Lower leg skin (tissue), 3 donors: ENCODE data around the gene CISH.

Experiments used
- POLR2A ChIP-seq, 2 donors: fragments of 450-650 bp; IDR thresholded peaks; one replicate each; pipeline ENCODE4 v1.6.1; 2016 to 2017; ENCODE audit warnings: antibody characterized with exemption in 2 of 2, mild to moderate bottlenecking in 1 of 2, moderate library complexity in 1 of 2
- TF ChIP-seq, protein P1 (sequence below), 3 donors: fragments of 450-650 bp; IDR thresholded peaks; one replicate each; pipeline ENCODE4 v1.5.1; 2016; ENCODE audit warnings: antibody characterized with exemption in 3 of 3, mild to moderate bottlenecking in 3 of 3, moderate library complexity in 2 of 3

DNA sequence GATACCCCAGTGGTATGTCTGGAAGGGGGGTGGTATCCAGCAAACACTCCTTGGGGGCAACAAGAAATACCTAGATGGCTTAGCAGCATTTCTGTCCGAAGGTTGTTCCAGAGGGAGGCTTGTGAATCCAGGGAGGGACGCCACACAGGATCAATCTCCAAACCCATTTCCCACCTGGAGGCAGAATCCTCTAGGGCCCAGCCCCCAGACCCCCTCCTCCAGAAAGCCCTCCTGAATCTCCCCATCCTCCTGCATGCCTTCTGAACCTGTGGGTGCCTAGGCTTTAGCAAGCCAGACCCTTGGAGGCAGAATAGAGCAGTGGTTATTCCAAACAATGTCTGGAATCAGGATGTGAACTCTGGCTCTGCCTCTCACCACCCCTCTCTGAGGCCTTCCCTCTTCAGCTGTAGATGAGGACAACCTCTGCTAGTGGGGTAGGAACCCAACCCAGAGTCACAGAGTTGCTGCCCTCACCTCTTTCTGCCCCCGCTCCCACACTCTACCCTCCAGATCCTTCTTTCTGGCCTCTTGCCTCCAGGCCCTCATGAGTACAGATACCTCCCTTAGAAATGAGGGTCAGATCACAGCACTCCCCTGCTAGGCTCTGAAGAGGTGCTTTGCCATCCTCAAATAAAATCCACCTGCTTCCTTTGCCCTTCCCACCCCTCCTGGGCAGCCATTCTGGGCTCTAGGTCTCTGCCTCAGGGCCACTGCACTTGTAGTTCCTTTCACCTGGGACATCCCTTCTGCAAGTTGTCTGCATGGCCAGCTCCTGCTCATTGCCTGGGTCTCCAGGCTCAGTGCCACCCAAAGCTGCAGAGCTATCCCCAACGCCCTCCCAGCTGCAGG is 8.1 kb downstream of the CISH start:
- TF ChIP-seq, protein P1, sequence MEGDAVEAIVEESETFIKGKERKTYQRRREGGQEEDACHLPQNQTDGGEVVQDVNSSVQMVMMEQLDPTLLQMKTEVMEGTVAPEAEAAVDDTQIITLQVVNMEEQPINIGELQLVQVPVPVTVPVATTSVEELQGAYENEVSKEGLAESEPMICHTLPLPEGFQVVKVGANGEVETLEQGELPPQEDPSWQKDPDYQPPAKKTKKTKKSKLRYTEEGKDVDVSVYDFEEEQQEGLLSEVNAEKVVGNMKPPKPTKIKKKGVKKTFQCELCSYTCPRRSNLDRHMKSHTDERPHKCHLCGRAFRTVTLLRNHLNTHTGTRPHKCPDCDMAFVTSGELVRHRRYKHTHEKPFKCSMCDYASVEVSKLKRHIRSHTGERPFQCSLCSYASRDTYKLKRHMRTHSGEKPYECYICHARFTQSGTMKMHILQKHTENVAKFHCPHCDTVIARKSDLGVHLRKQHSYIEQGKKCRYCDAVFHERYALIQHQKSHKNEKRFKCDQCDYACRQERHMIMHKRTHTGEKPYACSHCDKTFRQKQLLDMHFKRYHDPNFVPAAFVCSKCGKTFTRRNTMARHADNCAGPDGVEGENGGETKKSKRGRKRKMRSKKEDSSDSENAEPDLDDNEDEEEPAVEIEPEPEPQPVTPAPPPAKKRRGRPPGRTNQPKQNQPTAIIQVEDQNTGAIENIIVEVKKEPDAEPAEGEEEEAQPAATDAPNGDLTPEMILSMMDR (IDR thresholded peaks at IDR 0.05), result no peak
- no peak for TF ChIP-seq POLR2A (IDR thresholded peaks at IDR 0.05)
